GF-D8 (cell line): Measurements from ENCODE around the gene SMG5.
"Not testable (repeated sequence)": the region's sequence is repeated elsewhere in the genome, so short reads cannot be mapped to it uniquely, and the experiment has no call there.

Experiments
- DNase-seq: peaks from one replicate; lab custom pipeline; 2025; lab: John Stamatoyannopoulos, UW

SMG5 gene

DNA sequence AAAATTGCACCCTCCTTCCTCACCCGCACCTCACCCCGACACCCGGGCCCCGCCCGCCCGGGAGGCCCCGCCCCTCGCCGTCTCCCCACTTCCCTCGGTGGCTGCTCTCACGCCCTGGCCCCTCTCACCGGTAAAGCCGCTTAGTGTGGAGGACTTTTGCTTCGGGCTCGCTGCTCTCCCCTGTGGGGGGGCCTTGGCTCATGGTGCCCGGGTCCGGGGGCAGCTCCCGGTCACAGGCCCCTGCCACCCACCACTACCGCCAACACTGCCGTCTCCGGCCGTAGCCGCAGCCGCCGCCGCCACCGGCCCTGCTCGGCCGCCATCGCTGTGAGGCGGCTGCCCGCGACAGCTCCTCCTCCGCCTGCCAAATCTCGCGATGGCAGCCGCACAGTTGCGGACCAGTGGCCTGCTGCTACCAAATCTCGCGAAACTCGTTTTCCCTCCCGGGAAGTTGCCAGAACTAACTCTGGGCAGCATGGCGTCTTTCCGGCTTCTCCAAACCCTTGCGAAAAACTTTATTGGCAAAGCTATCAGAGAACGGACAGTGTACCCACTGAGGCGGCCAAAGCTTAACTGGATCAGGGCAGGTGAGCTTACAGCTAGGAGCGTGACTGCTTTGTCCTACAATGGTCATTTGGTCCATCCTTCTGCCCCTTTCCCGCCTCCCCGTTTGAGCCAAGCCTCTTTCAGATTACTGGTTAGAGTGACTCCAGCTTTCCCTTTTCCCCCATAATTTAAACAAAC is at the start of gene SMG5:
Gene SMG5 (minus strand): TSS at position 347 of the 744 bp plus-strand sequence. CDS start 145 bp downstream, at position 202.
- peak; percentile 94 for DNase-seq

DNA sequence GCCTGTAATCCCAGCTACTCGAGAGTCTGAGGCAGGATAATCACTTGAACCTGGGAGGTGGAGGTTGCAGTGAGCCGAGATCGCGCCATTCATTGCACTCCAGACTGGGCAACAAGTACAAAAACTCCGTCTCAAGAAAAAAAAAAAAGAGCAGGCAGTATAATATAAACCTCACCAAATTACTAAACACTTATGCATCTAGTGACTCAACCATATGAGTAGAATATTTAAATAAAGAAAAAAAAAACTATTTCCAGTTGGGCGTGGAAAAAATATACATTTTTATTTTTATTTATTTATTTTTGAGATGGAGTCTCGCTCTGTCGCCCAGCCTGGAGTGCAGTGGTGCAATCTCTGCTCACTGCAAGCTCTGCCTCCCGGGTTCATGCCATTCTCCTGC is 40.6 kb upstream of the SMG5 start:
- DNase-seq: not testable (repeated sequence)

- no peak for DNase-seq
Observed at GRCh38 chr1:156320560-156320959, 37.9 kb upstream of the SMG5 start.

GRCh38 chr1:156319664-156320063 is 37.0 kb upstream of the SMG5 start:
- no peak for DNase-seq

DNA sequence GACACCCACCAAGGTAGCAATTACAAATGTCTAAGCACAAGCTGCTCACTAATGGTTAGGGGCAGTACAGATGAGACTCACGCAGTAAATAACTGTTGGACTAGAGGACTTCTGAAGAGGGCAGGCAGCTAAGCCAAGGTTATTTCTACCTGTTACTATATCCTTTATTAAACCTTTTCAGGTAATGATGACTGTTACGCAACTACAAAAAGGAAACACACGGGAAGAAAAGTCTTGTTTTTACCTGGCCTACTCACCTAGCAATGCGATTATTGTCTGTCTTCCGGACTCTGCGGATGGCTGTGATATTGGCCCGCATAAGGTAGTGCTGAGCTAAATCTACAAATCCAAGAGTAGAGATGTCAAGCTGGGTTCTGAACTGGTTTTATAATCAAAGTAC is 34.3 kb upstream of the SMG5 start:
- DNase-seq: no peak

- peak; percentile 3 for DNase-seq
Observed at GRCh38 chr1:156310962-156311361, 28.3 kb upstream of the SMG5 start.

DNA sequence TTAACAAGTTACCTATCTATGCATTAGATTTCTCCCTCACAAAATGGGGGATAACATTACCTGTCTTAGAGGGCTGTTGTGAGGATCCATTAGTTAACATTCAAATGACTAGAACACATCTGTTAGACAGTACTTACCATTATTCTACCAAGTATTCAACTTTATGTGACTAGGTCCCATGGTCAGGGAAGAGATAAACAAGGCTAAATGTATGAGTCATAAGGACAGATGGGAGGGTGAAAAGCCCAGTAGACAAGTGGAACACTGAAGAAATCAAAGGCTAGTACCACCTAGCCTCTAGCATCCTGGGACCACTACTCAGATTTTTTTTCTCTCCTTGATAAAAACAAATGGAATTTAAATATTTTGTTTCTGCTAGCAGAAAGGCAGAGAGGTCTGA is 25.5 kb upstream of the SMG5 start:
- DNase-seq: no peak

DNA sequence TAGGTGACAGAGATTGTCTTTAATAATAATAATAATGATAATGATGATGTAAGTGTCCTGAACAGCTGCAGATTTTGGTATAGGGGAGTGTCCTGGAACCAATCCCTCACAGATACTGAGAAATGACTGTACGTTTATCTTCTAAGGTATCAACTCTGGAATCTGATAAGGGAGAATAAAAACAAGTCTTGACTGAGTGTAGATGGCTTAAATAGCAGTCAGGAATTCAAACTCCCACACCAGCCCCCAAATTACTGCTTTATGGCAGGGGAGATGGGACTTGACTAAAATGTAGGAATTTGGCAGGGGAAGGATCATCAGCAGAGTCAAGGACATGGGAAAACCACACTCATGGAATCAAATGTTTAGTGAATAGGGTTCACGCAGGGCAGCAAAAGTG is 22.6 kb upstream of the SMG5 start:
- DNase-seq: no peak

- no peak for DNase-seq
Observed at GRCh38 chr1:156303241-156303640, 20.6 kb upstream of the SMG5 start.

DNA sequence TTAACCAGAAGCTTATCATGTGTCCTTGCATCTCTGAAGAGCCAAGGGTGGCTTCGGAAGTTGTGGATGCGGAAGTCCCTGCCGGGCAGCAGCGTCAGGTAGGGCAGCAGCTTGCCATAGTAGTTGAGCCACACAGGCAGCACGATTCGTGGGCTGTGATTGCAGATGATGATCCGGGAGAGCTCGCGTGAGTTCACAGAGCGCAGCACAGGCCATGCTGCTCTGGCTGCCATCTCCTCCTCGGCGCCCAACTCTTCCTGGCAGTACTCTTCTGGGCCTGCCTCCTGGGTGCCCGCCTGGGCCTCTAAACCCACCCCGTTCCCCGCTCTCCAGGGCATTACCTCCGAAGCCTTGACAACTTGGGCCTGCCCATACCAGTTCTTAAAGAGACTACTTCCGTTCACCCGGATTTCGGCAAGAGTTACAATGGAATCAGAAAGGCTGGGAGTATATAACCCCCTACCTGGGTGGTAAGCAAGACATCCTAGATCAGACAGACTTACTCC is 16.3 kb upstream of the SMG5 start, which contains the start of gene VHLL:
Gene VHLL (minus strand): TSS at position 456 of the 506 bp plus-strand sequence. CDS start 118 bp downstream, at position 338.
- no peak for DNase-seq

DNA sequence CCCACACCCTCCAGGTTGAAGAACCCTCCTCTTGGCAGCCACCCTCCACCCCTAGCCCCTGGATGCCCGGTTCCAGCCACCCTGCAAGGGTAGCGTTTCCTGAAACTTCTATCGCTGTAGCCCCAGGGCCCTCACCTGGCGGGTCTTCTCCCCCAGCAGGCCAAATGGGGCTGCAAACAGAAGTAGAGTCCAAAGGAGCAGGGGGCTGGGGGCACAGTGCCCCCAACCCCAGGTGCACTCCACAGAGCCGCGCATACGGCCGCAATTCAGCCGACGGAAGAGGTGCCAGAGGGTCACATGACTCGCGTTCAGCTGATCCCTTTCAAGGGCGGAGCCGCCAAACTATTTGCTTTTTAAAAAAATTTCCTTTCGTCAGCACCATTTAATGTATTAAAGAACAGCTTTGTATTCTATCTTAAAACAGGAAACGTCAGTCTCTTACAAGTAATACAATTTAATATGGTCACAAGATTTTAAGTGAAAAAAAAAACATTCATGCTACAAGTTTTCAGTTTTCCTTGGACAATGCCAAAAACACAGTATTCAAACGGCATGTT is 12.8 kb upstream of the SMG5 start, which contains the start of gene GLMP:
Gene GLMP (minus strand): TSS at position 289 of the 557 bp plus-strand sequence. CDS start 34 bp downstream, at position 255.
- DNase-seq: no peak

GRCh38 chr1:156293895-156294294 is 11.3 kb upstream of the SMG5 start:
- DNase-seq: no peak

GRCh38 chr1:156293098-156293434 is 10.4 kb upstream of the SMG5 start:
- DNase-seq: no peak

- no peak for DNase-seq
Observed at GRCh38 chr1:156291226-156292061, 8.8 kb upstream of the SMG5 start.

- DNase-seq: no peak
Observed at GRCh38 chr1:156289857-156290256, 7.2 kb upstream of the SMG5 start.

GRCh38 chr1:156286061-156286460 is 3.4 kb upstream of the SMG5 start:
- no peak for DNase-seq

GRCh38 chr1:156285437-156285836 is 2.8 kb upstream of the SMG5 start:
- no peak for DNase-seq

DNA sequence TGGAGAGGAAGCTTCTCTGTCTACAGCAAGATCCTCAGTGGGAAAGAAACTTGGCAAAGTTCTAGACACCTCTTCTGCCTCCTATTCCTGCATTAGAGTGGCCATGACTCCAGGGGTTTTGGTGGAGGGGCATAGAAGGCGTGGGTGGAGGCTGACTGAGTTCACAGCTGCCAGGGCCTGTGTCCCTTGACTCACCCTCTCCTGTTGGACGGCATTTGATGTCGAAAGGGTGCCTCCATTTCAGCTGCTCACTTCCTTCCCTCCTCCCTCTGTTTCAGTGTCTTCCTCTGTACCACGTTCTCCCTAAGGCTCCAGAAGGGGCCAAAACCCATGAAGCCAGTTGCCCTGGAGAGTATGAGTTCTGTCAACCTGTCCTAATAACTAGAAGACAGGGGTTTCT is 2.1 kb upstream of the SMG5 start:
- DNase-seq: no peak

DNA sequence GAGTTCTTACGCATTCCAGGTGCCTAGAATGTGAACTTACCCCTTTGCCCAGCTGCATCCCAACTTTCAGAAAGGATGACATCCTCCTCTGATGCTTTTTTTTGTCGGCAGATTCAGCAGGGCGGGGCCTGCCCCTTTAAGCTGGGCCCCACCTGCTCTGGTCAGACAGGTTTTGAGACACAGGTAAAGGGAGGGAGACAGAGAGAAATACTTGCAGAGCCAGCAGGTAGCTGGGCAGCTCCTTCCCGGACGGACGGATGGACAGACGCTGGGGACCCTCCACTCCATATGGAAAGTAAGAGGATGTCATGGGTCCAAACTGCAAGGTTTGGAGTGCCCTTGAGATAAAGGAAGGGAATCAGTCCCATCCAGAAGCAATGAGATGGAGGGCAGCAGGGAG is 1.5 kb upstream of the SMG5 start, which contains the start of gene TMEM79:
Gene TMEM79 (plus strand): TSS at position 214 of the 400 bp plus-strand sequence. CDS start 902 bp downstream, outside the sequence.
- no peak for DNase-seq

DNA sequence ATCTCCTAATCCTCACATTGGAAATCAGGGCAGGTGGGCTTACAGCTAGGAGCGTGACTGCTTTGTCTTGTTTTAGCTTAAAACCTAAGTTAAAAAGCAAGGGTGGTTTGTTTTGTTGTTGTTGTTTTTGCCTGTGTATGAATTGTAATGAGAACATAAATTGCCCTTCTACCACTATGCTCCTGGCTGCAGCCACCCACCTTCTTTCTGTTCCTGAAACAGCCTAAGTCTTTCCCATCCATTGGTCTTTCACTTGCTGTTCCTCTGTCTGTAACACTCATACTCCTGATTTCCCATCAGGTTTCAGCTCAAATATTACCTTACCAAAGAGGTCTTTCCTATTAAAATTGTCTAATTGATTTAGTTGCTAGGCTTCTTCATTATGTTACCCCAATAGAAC is 896 bp upstream of the SMG5 start:
- no peak for DNase-seq

GRCh38 chr1:156281693-156282478 is 739 bp downstream of the SMG5 start:
- DNase-seq: no peak

GRCh38 chr1:156281281-156281680 is 1.3 kb downstream of the SMG5 start:
- DNase-seq: no peak
